ENCODE results near the gene C9orf72.

DNA sequence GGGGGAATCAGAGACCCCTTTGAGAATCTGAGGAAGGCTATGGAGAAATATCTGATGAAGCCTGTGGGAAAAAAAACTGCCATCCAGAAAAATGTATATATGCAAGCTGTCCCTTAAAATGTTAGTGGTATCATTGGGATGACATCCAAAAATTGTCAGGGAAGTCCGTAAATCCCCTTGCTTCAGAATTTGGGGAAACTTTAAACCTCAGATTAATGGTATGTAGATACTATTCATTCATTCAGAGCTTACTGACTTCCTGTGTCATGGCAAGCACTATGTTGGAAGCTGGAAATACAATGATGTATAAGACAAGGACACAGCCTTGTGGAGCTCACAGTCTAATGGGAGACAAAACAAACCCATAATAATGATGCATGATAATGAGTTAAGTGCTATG lies 32.8 kb downstream of the C9orf72 start:
- TF ChIP-seq EZH2 (IDR thresholded peaks at IDR 0.05): no peak
- TF ChIP-seq POLR2AphosphoS5 (IDR thresholded peaks at IDR 0.05; ENCODE audit: borderline replicate concordance, low read depth, low read length): no peak

Measured in SK-N-MC (cell line).